ENCODE data around the gene STARD13.

DNA sequence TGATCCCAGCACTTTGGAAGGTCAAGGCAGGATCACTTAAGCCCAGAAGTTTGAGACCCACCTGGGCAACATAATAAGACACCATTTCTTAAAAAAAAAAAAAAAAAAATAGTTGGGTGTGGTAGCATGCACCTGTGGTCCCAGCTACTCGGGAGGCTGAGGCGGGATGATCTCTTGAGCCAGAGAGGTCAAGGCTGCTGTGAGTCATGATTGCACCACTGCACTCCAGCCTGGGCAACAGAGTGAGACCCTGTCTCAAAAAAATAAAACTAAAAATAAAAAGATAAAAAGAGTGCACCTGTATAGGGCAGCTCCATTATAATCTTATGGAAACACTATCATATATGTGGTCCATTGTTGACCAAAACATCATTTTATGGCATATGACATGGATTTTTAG is 25.5 kb upstream of the STARD13 start:
- TF ChIP-seq, protein P1, sequence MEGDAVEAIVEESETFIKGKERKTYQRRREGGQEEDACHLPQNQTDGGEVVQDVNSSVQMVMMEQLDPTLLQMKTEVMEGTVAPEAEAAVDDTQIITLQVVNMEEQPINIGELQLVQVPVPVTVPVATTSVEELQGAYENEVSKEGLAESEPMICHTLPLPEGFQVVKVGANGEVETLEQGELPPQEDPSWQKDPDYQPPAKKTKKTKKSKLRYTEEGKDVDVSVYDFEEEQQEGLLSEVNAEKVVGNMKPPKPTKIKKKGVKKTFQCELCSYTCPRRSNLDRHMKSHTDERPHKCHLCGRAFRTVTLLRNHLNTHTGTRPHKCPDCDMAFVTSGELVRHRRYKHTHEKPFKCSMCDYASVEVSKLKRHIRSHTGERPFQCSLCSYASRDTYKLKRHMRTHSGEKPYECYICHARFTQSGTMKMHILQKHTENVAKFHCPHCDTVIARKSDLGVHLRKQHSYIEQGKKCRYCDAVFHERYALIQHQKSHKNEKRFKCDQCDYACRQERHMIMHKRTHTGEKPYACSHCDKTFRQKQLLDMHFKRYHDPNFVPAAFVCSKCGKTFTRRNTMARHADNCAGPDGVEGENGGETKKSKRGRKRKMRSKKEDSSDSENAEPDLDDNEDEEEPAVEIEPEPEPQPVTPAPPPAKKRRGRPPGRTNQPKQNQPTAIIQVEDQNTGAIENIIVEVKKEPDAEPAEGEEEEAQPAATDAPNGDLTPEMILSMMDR (IDR thresholded peaks at IDR 0.05 in 2 of 3, conservative IDR thresholded peaks at IDR 0.05 in 1 of 3; ENCODE audit: borderline replicate concordance in 1 of 3, insufficient read depth in 1 of 3, low read depth in 2 of 3, low read length in 2 of 3) = no peak
- no peak for TF ChIP-seq YY1 (IDR thresholded peaks at IDR 0.05; ENCODE audit: extremely low read depth, insufficient replicate concordance, low read depth, low read length)
- TF ChIP-seq TCF7L2 (IDR thresholded peaks at IDR 0.05; ENCODE audit: borderline replicate concordance, extremely low read depth, insufficient read depth, insufficient read length) = no peak
- TF ChIP-seq ATF3 (IDR thresholded peaks at IDR 0.05) = no peak
- no peak for TF ChIP-seq POLR2A (IDR thresholded peaks at IDR 0.05; ENCODE audit: borderline replicate concordance, extremely low read depth, insufficient read depth, insufficient read length)
- TF ChIP-seq EGR1 (IDR thresholded peaks at IDR 0.05; ENCODE audit: low read depth) = no peak
- no peak for TF ChIP-seq POLR2AphosphoS5 (IDR thresholded peaks at IDR 0.05; ENCODE audit: low read depth, low read length)
- TF ChIP-seq, protein P2, sequence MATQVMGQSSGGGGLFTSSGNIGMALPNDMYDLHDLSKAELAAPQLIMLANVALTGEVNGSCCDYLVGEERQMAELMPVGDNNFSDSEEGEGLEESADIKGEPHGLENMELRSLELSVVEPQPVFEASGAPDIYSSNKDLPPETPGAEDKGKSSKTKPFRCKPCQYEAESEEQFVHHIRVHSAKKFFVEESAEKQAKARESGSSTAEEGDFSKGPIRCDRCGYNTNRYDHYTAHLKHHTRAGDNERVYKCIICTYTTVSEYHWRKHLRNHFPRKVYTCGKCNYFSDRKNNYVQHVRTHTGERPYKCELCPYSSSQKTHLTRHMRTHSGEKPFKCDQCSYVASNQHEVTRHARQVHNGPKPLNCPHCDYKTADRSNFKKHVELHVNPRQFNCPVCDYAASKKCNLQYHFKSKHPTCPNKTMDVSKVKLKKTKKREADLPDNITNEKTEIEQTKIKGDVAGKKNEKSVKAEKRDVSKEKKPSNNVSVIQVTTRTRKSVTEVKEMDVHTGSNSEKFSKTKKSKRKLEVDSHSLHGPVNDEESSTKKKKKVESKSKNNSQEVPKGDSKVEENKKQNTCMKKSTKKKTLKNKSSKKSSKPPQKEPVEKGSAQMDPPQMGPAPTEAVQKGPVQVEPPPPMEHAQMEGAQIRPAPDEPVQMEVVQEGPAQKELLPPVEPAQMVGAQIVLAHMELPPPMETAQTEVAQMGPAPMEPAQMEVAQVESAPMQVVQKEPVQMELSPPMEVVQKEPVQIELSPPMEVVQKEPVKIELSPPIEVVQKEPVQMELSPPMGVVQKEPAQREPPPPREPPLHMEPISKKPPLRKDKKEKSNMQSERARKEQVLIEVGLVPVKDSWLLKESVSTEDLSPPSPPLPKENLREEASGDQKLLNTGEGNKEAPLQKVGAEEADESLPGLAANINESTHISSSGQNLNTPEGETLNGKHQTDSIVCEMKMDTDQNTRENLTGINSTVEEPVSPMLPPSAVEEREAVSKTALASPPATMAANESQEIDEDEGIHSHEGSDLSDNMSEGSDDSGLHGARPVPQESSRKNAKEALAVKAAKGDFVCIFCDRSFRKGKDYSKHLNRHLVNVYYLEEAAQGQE (IDR thresholded peaks at IDR 0.05; ENCODE audit: low read depth) = no peak
- TF ChIP-seq JUND (IDR thresholded peaks at IDR 0.05) = no peak
- no peak for TF ChIP-seq RAD21 (IDR thresholded peaks at IDR 0.05; ENCODE audit: low read depth)
- no peak for TF ChIP-seq MAX (IDR thresholded peaks at IDR 0.05)
